K562 (cell line): Measurements from ENCODE around the gene KRTAP15-1. TPM values are rescaled to one million over a fixed set of nuclear protein-coding genes. Genes with fewer than 3 reads are reported as not detected.

Experiments used
- ATAC-seq: fragments of 200-7000 bp; cut with Tn5 transposase; 3 replicates; pipeline ENCODE4 v1.9.1; 2020; ENCODE audit warnings: moderate library complexity
- BruUV-seq: library from RNA; stranded (reverse); fragments of 400-500 nt; replicated peaks from 2 replicates; lab custom pipeline; 2021; lab: Mats Ljungman, UMichigan
- CTCF ChIA-PET: fragments of 300-600 bp; formaldehyde crosslinking; extraction: SDS; loops from one replicate; lab custom pipeline; 2021; ENCODE audit warnings: low intra/inter-chr PET ratio; lab: Yijun Ruan, JAX
- POLR2A ChIA-PET: fragments of 300-600, 350-650 bp; sonication (Branson Sonifier 250); formaldehyde crosslinking; extraction: SDS; loops from one replicate; lab custom pipeline; 2021; ENCODE audit warnings: antibody characterized with exemption, inconsistent platforms; lab: Yijun Ruan, JAX
- DNase-seq, 4 experiments: peaks; one replicate each; pipeline versions ENCODE4 v3.0.0 to v3.0.0-alpha.2; 2011 to 2018; ENCODE audit warnings: low spot score in 3 of 4, mixed read lengths in 3 of 4; ENCODE audit errors: extremely low read depth in 1 of 4
- FAIRE-seq: peaks from 2 replicates; lab custom pipeline; 2011; peaks lifted over from hg19 to GRCh38; lab: Jason Lieb, UNC
- H2AFZ ChIP-seq: 2 replicates; pipeline ENCODE4 v1.6.0; 2011; ENCODE audit warnings: low read depth, low read length, control low read depth, inconsistent platforms
- H3K27ac ChIP-seq: fragments of 200-600 bp; 3 replicates; pipeline ENCODE4 v1.8.0; 2011; ENCODE audit warnings: low read depth, mild to moderate bottlenecking, control low read depth, inconsistent platforms, low read length, moderate library complexity, mixed read lengths; ENCODE audit errors: extremely low read depth
- H3K27me3 ChIP-seq, 2 experiments: fragments of 300-600 bp in 1 of 2; 2 replicates in 1 of 2; 3 replicates in 1 of 2; pipeline versions ENCODE4 v1.6.0 to v1.8.0; 2011; ENCODE audit warnings: inconsistent platforms in 2 of 2, low read length in 2 of 2, mild to moderate bottlenecking in 1 of 2, mixed read lengths in 1 of 2, moderate library complexity in 1 of 2; ENCODE audit not compliant: control insufficient read depth in 2 of 2, insufficient read depth in 2 of 2
- H3K36me3 ChIP-seq: fragments of 300-600 bp; 3 replicates; pipeline ENCODE4 v1.8.0; 2011; ENCODE audit warnings: mild to moderate bottlenecking, low read length, inconsistent platforms; ENCODE audit not compliant: control insufficient read depth, insufficient read depth
- H3K4me1 ChIP-seq, 2 experiments: fragments of 200-600 bp in 1 of 2; replicated peaks in 1 of 2; 2 replicates in 1 of 2; 3 replicates in 1 of 2; pipeline versions ENCODE4 v1.5.1 to v1.8.0; 2011; ENCODE audit warnings: inconsistent platforms in 2 of 2, low read length in 2 of 2, mild to moderate bottlenecking in 1 of 2, mixed read lengths in 1 of 2, moderate library complexity in 1 of 2; ENCODE audit not compliant: control insufficient read depth in 2 of 2, insufficient read depth in 2 of 2
- H3K4me2 ChIP-seq: 2 replicates; pipeline ENCODE4 v1.6.1; 2011; ENCODE audit warnings: low read length, control low read depth, inconsistent platforms, mixed read lengths; ENCODE audit not compliant: insufficient read depth
- H3K4me3 ChIP-seq: fragments of 200-600 bp; sonication (generic), shearing (Covaris generic); 2 replicates; pipeline ENCODE4 v1.5.1; 2016; ENCODE audit warnings: control low read depth, inconsistent platforms
- H3K79me2 ChIP-seq: fragments of 200-600 bp; 3 replicates; pipeline ENCODE4 v1.8.0; 2011; ENCODE audit warnings: low read length, inconsistent platforms; ENCODE audit not compliant: control insufficient read depth, insufficient read depth
- H3K9ac ChIP-seq, 2 experiments: 2 replicates each; pipeline versions ENCODE4 v1.6.0 to v1.6.1; 2011; ENCODE audit warnings: low read depth in 2 of 2, low read length in 2 of 2, control low read depth in 1 of 2, inconsistent platforms in 1 of 2, mild to moderate bottlenecking in 1 of 2, mixed read lengths in 1 of 2; ENCODE audit not compliant: insufficient read depth in 1 of 2
- H3K9me1 ChIP-seq: one replicate; pipeline ENCODE4 v1.6.0; 2011; ENCODE audit warnings: inconsistent platforms, mild to moderate bottlenecking, low read length, moderate library complexity; ENCODE audit not compliant: control insufficient read depth, insufficient read depth
- H3K9me3 ChIP-seq: replicated peaks from 2 replicates; pipeline ENCODE4 v1.5.1; 2011; ENCODE audit warnings: low read depth, low read length, inconsistent platforms; ENCODE audit not compliant: control insufficient read depth, insufficient read depth
- H4K20me1 ChIP-seq: replicated peaks from 2 replicates; pipeline ENCODE4 v1.6.1; 2011; ENCODE audit warnings: low read length, inconsistent platforms, mixed read lengths; ENCODE audit not compliant: control insufficient read depth, insufficient read depth
- EP300 ChIP-seq: IDR thresholded peaks from 2 replicates; pipeline ENCODE4 v1.6.1; 2012; ENCODE audit warnings: low read length, improper control_type of control experiment
- GATAD2A ChIP-seq: fragments of 450-650 bp; IDR thresholded peaks from 2 replicates; pipeline ENCODE4 v1.6.1; 2017
- HNRNPL ChIP-seq: fragments of 200-400 bp; formaldehyde crosslinking; IDR thresholded peaks from 2 replicates; pipeline ENCODE4 v1.6.1; 2017; ENCODE audit warnings: low read depth, mild to moderate bottlenecking, low read length
- KAT8 ChIP-seq: fragments of 450-650 bp; IDR thresholded peaks from 2 replicates; pipeline ENCODE4 v1.6.1; 2016; ENCODE audit warnings: low read depth, mild to moderate bottlenecking
- KDM2B ChIP-seq: fragments of 250-450 bp; sonication (Bioruptor Pico); IDR thresholded peaks from 2 replicates; pipeline ENCODE4 v1.8.0; 2021; ENCODE audit warnings: mild to moderate bottlenecking, moderate library complexity
- THRB ChIP-seq: fragments of 450-650 bp; formaldehyde crosslinking; conservative IDR thresholded peaks from 2 replicates; pipeline ENCODE4 v1.4.0; 2022; ENCODE audit warnings: mild to moderate bottlenecking, missing genetic modification characterization
- ZNF3 ChIP-seq: fragments of 250-450 bp; sonication (Bioruptor Pico); IDR thresholded peaks from 2 replicates; pipeline ENCODE4 v1.5.0; 2021; ENCODE audit warnings: mild to moderate bottlenecking, moderate library complexity
- ZNF668 ChIP-seq: fragments of 250-450 bp; sonication (Bioruptor Pico); IDR thresholded peaks from 2 replicates; pipeline ENCODE4 v1.8.0; 2022; ENCODE audit warnings: mild to moderate bottlenecking, inconsistent platforms
- ZNF740 ChIP-seq, 3 experiments: fragments of 200-800 bp in 1 of 3; sonication (Bioruptor generic) in 1 of 3; sonication (generic) in 1 of 3; formaldehyde crosslinking in 1 of 3; IDR thresholded peaks; 2 replicates each; pipeline versions ENCODE4 v1.6.1 to v1.8.0; 2016 to 2022; ENCODE audit warnings: mild to moderate bottlenecking in 2 of 3, missing compliant biosample characterization in 2 of 3, missing genetic modification characterization in 2 of 3, missing genetic modification reagents in 1 of 3
- WGBS: fragments of 100-300 bp; shearing (Covaris generic); methylation state at CpG from one replicate; pipeline ENCODE4 v1.1.6; 2016; ENCODE audit warnings: low coverage, mixed read lengths; ENCODE audit not compliant: insufficient coverage; ENCODE audit errors: missing lambda C conversion rate; 5-methylcytosine and 5-hydroxymethylcytosine counted together
- in situ Hi-C: fragments of 300-500 bp; cut with MboI; formaldehyde crosslinking; loops from 4 replicates; pipeline ENCODE4 v1.15.0; 2018; ENCODE audit warnings: inconsistent platforms, mixed read lengths
- intact Hi-C: fragments of 100-400 bp; cut with micrococcal nuclease; formaldehyde crosslinking; loops from 2 replicates; pipeline ENCODE4 v1.14.2; 2022
- polyA plus RNA-seq, 8 experiments: library from polyadenylated mRNA; depleted of rRNA in 4 of 8; stranded (reverse) in 5 of 8; unstranded in 3 of 8; fragments of >200 nt; fragmentation: Nextera tagmentation in 2 of 8; fragmentation: Illumina TruSeq in 1 of 8; extraction: Ambion mirVana in 2 of 8; extraction: Trizol in 1 of 8; gene quantifications; 2 replicates each; pipeline versions ENCODE4 v1.2.1 to v1.2.3, GENCODE V29; 2011 to 2014; ENCODE audit warnings: inconsistent platforms in 1 of 8, missing spikeins in 1 of 8
- total RNA-seq, 7 experiments: library from RNA; depleted of rRNA in 6 of 7; stranded (reverse); fragments of >200 nt in 6 of 7; fragmentation: Illumina TruSeq in 2 of 7; extraction: Trizol in 2 of 7; gene quantifications; 2 replicates each; pipeline versions ENCODE4 v1.2.1 to v1.2.3, GENCODE V29; 2011 to 2021; ENCODE audit warnings: low replicate concordance in 1 of 7

KRTAP15-1 gene
- total and polyA plus RNA-seq, 9 of the 15 experiments (the other 6 are each of a cell fraction or from before 2014, with no cell fraction given): not detected

GRCh38 chr21:30437010-30437565, 3.0 kb upstream of the KRTAP15-1 start:
- WGBS: 3% methylated on average over 3 of the region's 3 CpGs
- no peak for DNase-seq

More at GRCh38 chr21:30437010-30437565, 3.0 kb upstream of the KRTAP15-1 start:
- in situ Hi-C loops: no loop called here
- ChIA-PET POLR2A (no interaction called here), CTCF (no interaction called here)
- intact Hi-C loops: no loop called here
- Histone ChIP-seq H3K4me3 (no peak overlapping the region), H3K27ac (no peak overlapping the region), H2AFZ (no peak overlapping the region), H3K36me3 (no peaks in the 10 kb centered on the region), H3K27me3 (no peaks in the 10 kb centered on the region), H3K9ac (no peak overlapping the region), H3K4me1 (no peaks in the 10 kb centered on the region), H3K79me2 (no peaks in the 10 kb centered on the region), H3K4me2 (no peak overlapping the region), H4K20me1 (no peaks in the 10 kb centered on the region), H3K9me1 (no peaks in the 10 kb centered on the region), H3K9me3 (no peaks in the 10 kb centered on the region; the same call in 1 of the 2 replicates)
- no peak for ATAC-seq
- BruUV-seq: no TSS peak
- no peak for FAIRE-seq
- TF ChIP-seq ZNF740 (CRISPR knock-in tag; IDR thresholded peaks at IDR 0.05): no peak
- TF ChIP-seq ZNF740 (tag; IDR thresholded peaks at IDR 0.05): no peak
- TF ChIP-seq KAT8: no peak
- no peak for TF ChIP-seq ZNF3 (CRISPR knock-in tag)
- TF ChIP-seq EP300: no peak
- no peak for TF ChIP-seq THRB (CRISPR knock-in tag)
- TF ChIP-seq KDM2B (CRISPR knock-in tag): no peak
- TF ChIP-seq HNRNPL: no peak
- TF ChIP-seq GATAD2A: no peak
- TF ChIP-seq ZNF668: no peak
